Measurements from ENCODE around the gene FREM1. TPM values are rescaled to one million over a fixed set of nuclear protein-coding genes. Genes with fewer than 3 reads are reported as not detected.

Gene FREM1
- total RNA-seq, 1 donor from 2014 or later: 2.7 TPM

DNA sequence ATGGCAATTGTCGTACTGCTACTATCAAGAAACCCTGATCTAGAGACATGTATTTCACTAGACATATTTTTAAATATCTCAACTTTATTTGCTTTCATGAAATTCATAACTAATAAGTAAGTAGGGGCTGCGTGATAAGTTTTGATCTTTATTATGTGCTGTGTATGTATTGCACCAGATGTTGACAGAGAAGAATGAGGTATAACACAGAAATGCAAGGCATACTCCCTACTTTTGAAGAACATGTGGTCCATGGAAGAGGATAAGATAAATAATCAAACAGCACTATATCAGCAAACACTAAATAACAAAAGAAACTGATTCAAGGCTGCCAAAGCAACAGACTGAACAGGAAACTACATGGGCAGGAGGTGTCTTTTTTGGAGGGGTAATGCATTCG is 60.9 kb downstream of the FREM1 start:
- no peaks in the 10 kb centered on the region for H3K9me3 ChIP-seq
- no peak for DNase-seq (ENCODE audit: extremely low spot score in 2 of 2)
- intact Hi-C loops (cut with DNase I): no loop called here
- H3K36me3 ChIP-seq: peaks cover 0 to 4% of the 10 kb centered on the region in 2 donors
- no peak overlapping the region for H3K27ac ChIP-seq
- TF ChIP-seq POLR2AphosphoS5 (IDR thresholded peaks at IDR 0.05; ENCODE audit: insufficient read depth in 1 of 2, low read depth in 1 of 2) (no peak), POLR2A (IDR thresholded peaks at IDR 0.05) (no peak)
- TF ChIP-seq, protein P1, sequence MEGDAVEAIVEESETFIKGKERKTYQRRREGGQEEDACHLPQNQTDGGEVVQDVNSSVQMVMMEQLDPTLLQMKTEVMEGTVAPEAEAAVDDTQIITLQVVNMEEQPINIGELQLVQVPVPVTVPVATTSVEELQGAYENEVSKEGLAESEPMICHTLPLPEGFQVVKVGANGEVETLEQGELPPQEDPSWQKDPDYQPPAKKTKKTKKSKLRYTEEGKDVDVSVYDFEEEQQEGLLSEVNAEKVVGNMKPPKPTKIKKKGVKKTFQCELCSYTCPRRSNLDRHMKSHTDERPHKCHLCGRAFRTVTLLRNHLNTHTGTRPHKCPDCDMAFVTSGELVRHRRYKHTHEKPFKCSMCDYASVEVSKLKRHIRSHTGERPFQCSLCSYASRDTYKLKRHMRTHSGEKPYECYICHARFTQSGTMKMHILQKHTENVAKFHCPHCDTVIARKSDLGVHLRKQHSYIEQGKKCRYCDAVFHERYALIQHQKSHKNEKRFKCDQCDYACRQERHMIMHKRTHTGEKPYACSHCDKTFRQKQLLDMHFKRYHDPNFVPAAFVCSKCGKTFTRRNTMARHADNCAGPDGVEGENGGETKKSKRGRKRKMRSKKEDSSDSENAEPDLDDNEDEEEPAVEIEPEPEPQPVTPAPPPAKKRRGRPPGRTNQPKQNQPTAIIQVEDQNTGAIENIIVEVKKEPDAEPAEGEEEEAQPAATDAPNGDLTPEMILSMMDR (IDR thresholded peaks at IDR 0.05): no peak
- no peaks in the 10 kb centered on the region for H3K4me1 ChIP-seq
- H3K4me3 ChIP-seq: no peak overlapping the region
- no peaks in the 10 kb centered on the region for H3K27me3 ChIP-seq

DNA sequence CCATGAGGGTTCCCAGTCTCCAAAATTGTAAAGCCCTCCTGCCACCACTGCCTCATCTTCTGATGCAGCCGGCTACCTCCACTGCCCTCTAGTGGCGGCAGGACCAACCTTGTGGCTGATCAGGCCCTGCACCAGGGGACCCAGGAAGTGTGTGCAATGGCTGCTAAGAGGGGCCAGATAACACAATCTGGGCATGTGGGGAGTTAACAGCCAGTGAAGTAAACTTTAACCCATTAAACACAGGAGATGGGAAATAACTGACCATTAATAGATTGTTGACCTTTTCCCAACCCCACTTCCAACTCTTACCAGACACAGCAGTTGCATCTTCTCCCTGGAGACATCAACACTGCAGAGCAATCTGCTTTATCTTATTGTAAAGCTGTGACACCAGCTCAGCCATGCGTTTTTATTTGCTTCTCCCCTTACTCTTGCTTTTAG is 63.3 kb downstream of the FREM1 start:
- Histone ChIP-seq H3K4me1 (no peaks in the 10 kb centered on the region), H3K27me3 (no peaks in the 10 kb centered on the region), H3K36me3 (peaks cover 0 to 4% of the 10 kb centered on the region in 2 donors), H3K27ac (no peak overlapping the region), H3K9me3 (no peaks in the 10 kb centered on the region), H3K4me3 (no peak overlapping the region)
- intact Hi-C loops (cut with DNase I): no loop called here
- TF ChIP-seq POLR2A (IDR thresholded peaks at IDR 0.05): no peak
- TF ChIP-seq, protein P1 (IDR thresholded peaks at IDR 0.05): peak in 2 of 3 experiments; percentile 17 to 23
- no peak for DNase-seq (ENCODE audit: extremely low spot score in 2 of 2)

DNA sequence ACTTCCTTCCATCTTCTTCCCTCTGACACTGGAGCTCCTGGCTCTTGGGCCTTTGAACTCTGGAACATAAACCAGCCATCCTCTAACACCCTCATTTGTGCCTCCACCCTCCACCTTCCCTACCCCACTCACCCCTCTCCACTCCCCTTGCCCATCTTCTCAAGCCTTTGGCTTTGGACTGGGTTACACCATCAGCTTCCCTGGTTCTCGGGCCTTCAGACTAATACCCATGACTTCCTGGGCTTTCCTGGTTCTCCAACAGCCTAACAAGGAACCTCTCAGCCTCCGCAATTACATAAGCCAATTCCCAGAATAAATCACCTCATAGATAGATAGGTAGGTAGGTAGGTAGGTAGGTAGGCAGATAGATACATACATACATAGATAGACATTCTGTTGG is 67.1 kb downstream of the FREM1 start:
- no peak overlapping the region for H3K27ac ChIP-seq
- TF ChIP-seq POLR2AphosphoS5 (IDR thresholded peaks at IDR 0.05; ENCODE audit: insufficient read depth in 1 of 2, low read depth in 1 of 2): no peak
- TF ChIP-seq, protein P1 (IDR thresholded peaks at IDR 0.05): no peak
- TF ChIP-seq POLR2A (IDR thresholded peaks at IDR 0.05): no peak
- no peak overlapping the region for H3K4me3 ChIP-seq
- intact Hi-C loops (cut with DNase I): no loop called here
- peaks cover 0 to 4% of the 10 kb centered on the region in 2 donors for H3K36me3 ChIP-seq
- DNase-seq (ENCODE audit: extremely low spot score in 2 of 2): no peak
- no peaks in the 10 kb centered on the region for H3K27me3 ChIP-seq
- H3K4me1 ChIP-seq: no peaks in the 10 kb centered on the region
- H3K9me3 ChIP-seq: no peaks in the 10 kb centered on the region

DNA sequence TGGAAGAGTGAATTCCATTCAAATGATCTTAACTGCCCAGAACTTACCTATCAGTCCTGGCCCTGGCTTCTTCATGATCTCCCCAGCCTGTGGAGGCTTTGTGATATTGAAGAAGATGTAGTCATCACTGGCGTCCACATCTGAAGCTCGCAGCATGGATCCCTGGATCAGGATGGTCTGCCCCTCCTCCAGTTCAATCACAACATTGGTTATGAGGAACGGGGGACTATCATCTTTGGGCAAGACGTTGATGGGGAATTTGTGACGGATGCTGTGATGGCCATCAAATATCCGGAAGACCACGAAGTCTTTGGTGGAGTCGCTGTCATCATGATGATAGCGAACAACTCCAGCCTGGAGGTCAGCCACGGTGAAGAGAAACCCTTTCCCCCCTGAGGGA is 68.0 kb downstream of the FREM1 start:
- intact Hi-C loops (cut with DNase I): no loop called here

DNA sequence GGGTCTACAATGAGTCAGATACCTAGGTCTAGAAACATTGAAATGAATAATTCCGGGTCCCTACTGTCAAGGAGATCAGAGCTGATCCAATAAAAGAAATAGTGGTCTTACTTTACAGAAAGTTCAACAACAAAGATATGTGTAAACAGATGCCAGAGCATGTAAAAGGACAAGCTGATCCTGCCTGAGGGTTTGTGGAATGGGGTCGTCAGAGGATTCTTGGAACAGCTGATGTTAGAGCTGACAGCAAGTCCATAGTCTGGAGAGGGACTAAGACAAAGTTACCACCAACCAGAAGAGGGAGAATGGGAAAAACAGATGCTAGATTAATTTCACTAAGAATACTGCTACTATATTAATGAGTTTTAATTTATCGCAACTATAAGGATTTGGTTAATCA is 71.5 kb downstream of the FREM1 start:
- Histone ChIP-seq H3K27ac (no peak overlapping the region), H3K4me1 (no peaks in the 10 kb centered on the region), H3K27me3 (no peaks in the 10 kb centered on the region), H3K36me3 (no peaks in the 10 kb centered on the region), H3K9me3 (no peaks in the 10 kb centered on the region), H3K4me3 (no peak overlapping the region)
- no peak for DNase-seq (ENCODE audit: extremely low spot score in 2 of 2)
- intact Hi-C loops (cut with DNase I): no loop called here
- TF ChIP-seq POLR2AphosphoS5 (IDR thresholded peaks at IDR 0.05; ENCODE audit: insufficient read depth in 1 of 2, low read depth in 1 of 2) (no peak), POLR2A (IDR thresholded peaks at IDR 0.05) (no peak)
- TF ChIP-seq, protein P1 (IDR thresholded peaks at IDR 0.05): no peak

More for the DNA sequence above, 68.0 kb downstream of the FREM1 start:
- Histone ChIP-seq H3K4me3 (no peak overlapping the region), H3K27me3 (no peaks in the 10 kb centered on the region), H3K36me3 (peaks cover 0 to 4% of the 10 kb centered on the region in 2 donors), H3K9me3 (no peaks in the 10 kb centered on the region), H3K27ac (no peak overlapping the region), H3K4me1 (no peaks in the 10 kb centered on the region)
- TF ChIP-seq POLR2A (IDR thresholded peaks at IDR 0.05) (no peak), POLR2AphosphoS5 (IDR thresholded peaks at IDR 0.05; ENCODE audit: insufficient read depth in 1 of 2, low read depth in 1 of 2) (no peak)
- TF ChIP-seq, protein P1 (IDR thresholded peaks at IDR 0.05): no peak
- no peak for DNase-seq (ENCODE audit: extremely low spot score in 2 of 2)
